A549 (cell line): ENCODE measurements around the gene MFAP4.

ENCODE experiments used
- BHLHE40 ChIP-seq: IDR thresholded peaks from 2 replicates; pipeline ENCODE4 v1.6.1; 2012; ENCODE audit warnings: low read depth, low read length, inconsistent platforms
- EP300 ChIP-seq, 2 experiments: fragments of >200 bp; sonication (Bioruptor Twin); formaldehyde crosslinking; IDR thresholded peaks; 2 replicates in 1 of 2; 3 replicates in 1 of 2; pipeline ENCODE4 v1.6.1; 2016 to 2017
- MYC ChIP-seq: IDR thresholded peaks from 2 replicates; pipeline ENCODE4 v1.6.1; 2012; ENCODE audit warnings: mild to moderate bottlenecking, inconsistent platforms, low read length, improper control_type of control experiment, borderline replicate concordance
- NR3C1 ChIP-seq: fragments of >200 bp; sonication (Bioruptor Twin); formaldehyde crosslinking; IDR thresholded peaks from 3 replicates; pipeline ENCODE4 v1.6.1; 2017
- POLR2A ChIP-seq: IDR thresholded peaks from 2 replicates; pipeline ENCODE4 v1.6.1; 2012; ENCODE audit warnings: mild to moderate bottlenecking, low read length
- REST ChIP-seq: fragments of 200-600 bp; sonication (generic); IDR thresholded peaks from 2 replicates; pipeline ENCODE4 v1.6.1; 2016; ENCODE audit warnings: antibody characterized with exemption, mild to moderate bottlenecking, moderate library complexity
- SREBF2 ChIP-seq: fragments of 450-650 bp; IDR thresholded peaks from 2 replicates; pipeline ENCODE4 v1.6.1; 2014; ENCODE audit warnings: mild to moderate bottlenecking, moderate library complexity
- ZC3H11A ChIP-seq: fragments of 450-650 bp; IDR thresholded peaks from 2 replicates; pipeline ENCODE4 v1.6.1; 2014; ENCODE audit warnings: antibody characterized with exemption, mild to moderate bottlenecking
- ZSCAN20 ChIP-seq: fragments of 250-450 bp; sonication (Bioruptor Pico); IDR thresholded peaks from 2 replicates; pipeline ENCODE4 v1.8.0; 2022; ENCODE audit warnings: mild to moderate bottlenecking, moderate library complexity
- TF ChIP-seq, protein P1 (sequence below): fragments of >200 bp; sonication (Bioruptor Twin); formaldehyde crosslinking; IDR thresholded peaks from 3 replicates; pipeline ENCODE4 v1.5.1; 2016
- TF ChIP-seq, protein P2 (sequence below): fragments of >200 bp; sonication (Bioruptor Twin); formaldehyde crosslinking; IDR thresholded peaks from 3 replicates; pipeline ENCODE4 v1.6.1; 2016

DNA sequence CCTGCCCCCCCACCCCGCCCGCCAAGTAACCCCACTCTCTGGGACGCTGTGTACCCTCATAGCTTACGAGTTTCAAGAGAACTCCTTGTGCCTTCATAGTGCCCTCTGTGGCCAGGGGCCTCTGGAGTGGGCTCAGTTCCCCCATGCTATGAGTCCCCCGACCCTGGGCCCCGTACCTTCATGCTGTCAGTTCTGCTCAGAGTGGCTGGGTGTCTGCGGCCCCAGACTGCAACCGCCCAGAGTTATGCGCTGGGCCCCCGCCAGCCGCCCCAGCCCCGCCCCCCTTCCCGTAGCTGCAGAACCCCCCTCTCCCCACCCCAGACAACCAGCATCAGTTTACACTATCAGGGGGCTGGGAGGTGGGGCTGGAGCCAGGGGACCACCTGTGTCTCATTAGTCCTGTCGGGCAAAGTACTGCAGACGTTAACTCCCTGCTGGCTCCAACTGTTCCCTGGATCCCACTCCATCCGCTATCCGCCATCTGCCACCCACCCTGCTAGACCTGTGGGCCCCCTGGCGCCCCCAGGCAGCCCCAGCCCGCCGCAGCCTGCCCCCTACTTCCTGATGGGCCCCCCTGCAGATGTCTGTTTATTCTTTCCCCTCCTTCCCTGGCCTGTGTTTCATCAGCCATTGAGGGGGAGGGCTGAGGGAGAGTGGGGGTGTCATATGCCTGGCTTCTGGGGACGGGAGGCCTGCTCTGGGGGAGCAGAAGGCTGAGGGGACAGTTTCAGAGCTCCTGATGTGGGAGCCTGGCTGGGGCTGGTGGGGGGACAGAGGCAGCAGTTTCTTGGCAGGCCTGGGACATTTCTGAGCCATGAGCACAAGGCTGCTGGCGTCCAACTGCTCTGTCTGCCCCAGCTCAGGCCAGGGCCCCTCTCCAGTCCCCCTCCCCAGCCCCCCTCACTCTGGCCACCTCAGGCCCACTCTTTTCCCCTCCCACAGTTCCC lies at the start of gene MFAP4:
- TF ChIP-seq POLR2A, result no peak
- TF ChIP-seq, protein P1, sequence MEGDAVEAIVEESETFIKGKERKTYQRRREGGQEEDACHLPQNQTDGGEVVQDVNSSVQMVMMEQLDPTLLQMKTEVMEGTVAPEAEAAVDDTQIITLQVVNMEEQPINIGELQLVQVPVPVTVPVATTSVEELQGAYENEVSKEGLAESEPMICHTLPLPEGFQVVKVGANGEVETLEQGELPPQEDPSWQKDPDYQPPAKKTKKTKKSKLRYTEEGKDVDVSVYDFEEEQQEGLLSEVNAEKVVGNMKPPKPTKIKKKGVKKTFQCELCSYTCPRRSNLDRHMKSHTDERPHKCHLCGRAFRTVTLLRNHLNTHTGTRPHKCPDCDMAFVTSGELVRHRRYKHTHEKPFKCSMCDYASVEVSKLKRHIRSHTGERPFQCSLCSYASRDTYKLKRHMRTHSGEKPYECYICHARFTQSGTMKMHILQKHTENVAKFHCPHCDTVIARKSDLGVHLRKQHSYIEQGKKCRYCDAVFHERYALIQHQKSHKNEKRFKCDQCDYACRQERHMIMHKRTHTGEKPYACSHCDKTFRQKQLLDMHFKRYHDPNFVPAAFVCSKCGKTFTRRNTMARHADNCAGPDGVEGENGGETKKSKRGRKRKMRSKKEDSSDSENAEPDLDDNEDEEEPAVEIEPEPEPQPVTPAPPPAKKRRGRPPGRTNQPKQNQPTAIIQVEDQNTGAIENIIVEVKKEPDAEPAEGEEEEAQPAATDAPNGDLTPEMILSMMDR, result no peak
- TF ChIP-seq, protein P2, sequence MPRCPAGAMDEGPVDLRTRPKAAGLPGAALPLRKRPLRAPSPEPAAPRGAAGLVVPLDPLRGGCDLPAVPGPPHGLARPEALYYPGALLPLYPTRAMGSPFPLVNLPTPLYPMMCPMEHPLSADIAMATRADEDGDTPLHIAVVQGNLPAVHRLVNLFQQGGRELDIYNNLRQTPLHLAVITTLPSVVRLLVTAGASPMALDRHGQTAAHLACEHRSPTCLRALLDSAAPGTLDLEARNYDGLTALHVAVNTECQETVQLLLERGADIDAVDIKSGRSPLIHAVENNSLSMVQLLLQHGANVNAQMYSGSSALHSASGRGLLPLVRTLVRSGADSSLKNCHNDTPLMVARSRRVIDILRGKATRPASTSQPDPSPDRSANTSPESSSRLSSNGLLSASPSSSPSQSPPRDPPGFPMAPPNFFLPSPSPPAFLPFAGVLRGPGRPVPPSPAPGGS, result no peak
- no peak for TF ChIP-seq ZC3H11A
- TF ChIP-seq SREBF2, result no peak
- TF ChIP-seq BHLHE40, result no peak
- TF ChIP-seq MYC, result no peak
- no peak for TF ChIP-seq EP300 (IDR thresholded peaks at IDR 0.05)
- no peak for TF ChIP-seq ZSCAN20 (CRISPR knock-in tag)
- no peak for TF ChIP-seq REST
- TF ChIP-seq NR3C1, result no peak
